H1 (cell line): Measurements from ENCODE around the gene MMS22L. TPM values are rescaled to one million over a fixed set of nuclear protein-coding genes. Genes with fewer than 3 reads are reported as not detected.

Experiments used
- CTCF ChIA-PET: fragments of 300-600 bp; sonication (Branson Sonifier 250); formaldehyde crosslinking; loops from one replicate; lab custom pipeline; 2021; ENCODE audit not compliant: partially characterized antibody; lab: Charles Lee
- POLR2A ChIA-PET: fragments of 300-600 bp; sonication (Branson Sonifier 250); formaldehyde crosslinking; loops from one replicate; lab custom pipeline; 2021; ENCODE audit warnings: inconsistent platforms; ENCODE audit not compliant: partially characterized antibody; lab: Charles Lee
- DNase-seq, 2 experiments: peaks; one replicate each; pipeline versions ENCODE4 v3.0.0 to v3.0.0-alpha.2; 2010 to 2022; ENCODE audit warnings: low spot score in 2 of 2, low read depth in 1 of 2, mixed read lengths in 1 of 2
- FAIRE-seq: peaks from 2 replicates; lab custom pipeline; 2011; peaks lifted over from hg19 to GRCh38; lab: Jason Lieb, UNC
- H2AFZ ChIP-seq: 2 replicates; pipeline ENCODE4 v1.8.1; 2012; ENCODE audit warnings: low read length, inconsistent platforms
- H2AK5ac ChIP-seq: 2 replicates; pipeline ENCODE4 v1.6.1; 2013; ENCODE audit warnings: low read depth, low read length
- H2BK120ac ChIP-seq: replicated peaks from 2 replicates; pipeline ENCODE3; 2013; ENCODE audit warnings: low read depth, low read length, inconsistent platforms
- H2BK12ac ChIP-seq: 2 replicates; pipeline ENCODE4 v1.6.1; 2013; ENCODE audit warnings: low read depth, low read length
- H2BK15ac ChIP-seq: 2 replicates; pipeline ENCODE4 v1.6.1; 2013; ENCODE audit warnings: low read length
- H2BK20ac ChIP-seq: 2 replicates; pipeline ENCODE4 v1.6.1; 2013; ENCODE audit warnings: low read length
- H2BK5ac ChIP-seq: 2 replicates; pipeline ENCODE4 v1.6.1; 2013; ENCODE audit warnings: low read depth, low read length
- H3K14ac ChIP-seq: 2 replicates; pipeline ENCODE4 v1.6.1; 2013; ENCODE audit warnings: inconsistent platforms; ENCODE audit not compliant: insufficient read length
- H3K18ac ChIP-seq: 2 replicates; pipeline ENCODE4 v1.6.1; 2013; ENCODE audit warnings: low read length; ENCODE audit errors: extremely low read depth
- H3K23ac ChIP-seq: 2 replicates; pipeline ENCODE4 v1.6.1; 2013; ENCODE audit warnings: inconsistent platforms; ENCODE audit not compliant: insufficient read length
- H3K23me2 ChIP-seq: 2 replicates; pipeline ENCODE4 v1.6.1; 2013; ENCODE audit warnings: low read depth, low read length
- H3K27ac ChIP-seq: 2 replicates; pipeline ENCODE4 v1.6.1; 2011; ENCODE audit warnings: low read depth, low read length, inconsistent platforms
- H3K27me3 ChIP-seq, 4 experiments: replicated peaks in 1 of 4; 1 replicate in 1 of 4; 2 replicates in 3 of 4; pipeline versions ENCODE4 v1.6.1 to v1.8.1; 2011 to 2013; ENCODE audit warnings: low read length in 3 of 4, mild to moderate bottlenecking in 3 of 4, inconsistent platforms in 2 of 4, mixed read lengths in 2 of 4, moderate library complexity in 1 of 4; ENCODE audit not compliant: control insufficient read depth in 3 of 4, insufficient read depth in 3 of 4; ENCODE audit errors: extremely low read depth in 1 of 4
- H3K36me3 ChIP-seq, 4 experiments: 2 replicates each; pipeline versions ENCODE4 v1.6.1 to v1.8.1; 2011 to 2013; ENCODE audit warnings: mild to moderate bottlenecking in 4 of 4, low read length in 3 of 4, moderate library complexity in 2 of 4, control low read depth in 1 of 4, inconsistent platforms in 1 of 4; ENCODE audit not compliant: insufficient read depth in 4 of 4, control insufficient read depth in 2 of 4
- H3K4ac ChIP-seq: replicated peaks from 2 replicates; pipeline ENCODE3; 2013; ENCODE audit warnings: low read length, low read depth, mixed read lengths, inconsistent platforms; ENCODE audit not compliant: insufficient read length
- H3K4me1 ChIP-seq, 4 experiments: replicated peaks in 1 of 4; 1 replicate in 1 of 4; 2 replicates in 3 of 4; pipeline versions ENCODE4 v1.6.1 to v1.8.1; 2011 to 2013; ENCODE audit warnings: low read length in 3 of 4, inconsistent platforms in 2 of 4, mixed read lengths in 1 of 4; ENCODE audit not compliant: insufficient read depth in 4 of 4, control insufficient read depth in 3 of 4
- H3K4me2 ChIP-seq, 2 experiments: 2 replicates each; pipeline versions ENCODE4 v1.6.1 to v1.8.1; 2011 to 2013; ENCODE audit warnings: low read depth in 2 of 2, low read length in 2 of 2, control low read depth in 1 of 2, inconsistent platforms in 1 of 2, mild to moderate bottlenecking in 1 of 2; ENCODE audit not compliant: insufficient read depth in 1 of 2
- H3K4me3 ChIP-seq, 4 experiments: fragments of 200-600, 300-600 bp in 1 of 4; sonication (generic), shearing (Covaris generic), sonication (Bioruptor Twin) in 1 of 4; 2 replicates each; pipeline versions ENCODE4 v1.5.1 to v1.8.1; 2011 to 2016; ENCODE audit warnings: low read length in 4 of 4, low read depth in 3 of 4, control low read depth in 2 of 4, inconsistent platforms in 2 of 4, mild to moderate bottlenecking in 2 of 4, mixed read lengths in 1 of 4, moderate library complexity in 1 of 4; ENCODE audit not compliant: insufficient read depth in 2 of 4; ENCODE audit errors: extremely low read depth in 1 of 4
- H3K56ac ChIP-seq: replicated peaks from 2 replicates; pipeline ENCODE3; 2013; ENCODE audit warnings: low read depth, mild to moderate bottlenecking, mixed read lengths, low read length, inconsistent platforms; ENCODE audit not compliant: insufficient read length
- H3K79me1 ChIP-seq: 2 replicates; pipeline ENCODE4 v1.6.1; 2013; ENCODE audit warnings: low read depth, low read length, control low read depth
- H3K79me2 ChIP-seq, 2 experiments: 2 replicates each; pipeline versions ENCODE4 v1.6.1 to v1.8.1; 2012 to 2013; ENCODE audit warnings: low read length in 2 of 2, mild to moderate bottlenecking in 2 of 2, inconsistent platforms in 1 of 2; ENCODE audit not compliant: insufficient read depth in 2 of 2, control insufficient read depth in 1 of 2
- H3K9ac ChIP-seq, 4 experiments: replicated peaks in 1 of 4; 1 replicate in 1 of 4; 2 replicates in 3 of 4; pipeline versions ENCODE4 v1.6.1 to v1.8.1; 2011 to 2013; ENCODE audit warnings: low read depth in 3 of 4, low read length in 3 of 4, control low read depth in 2 of 4, mild to moderate bottlenecking in 2 of 4, moderate library complexity in 2 of 4, inconsistent platforms in 1 of 4; ENCODE audit errors: extremely low read depth in 1 of 4
- H3K9me3 ChIP-seq, 2 experiments: 2 replicates each; pipeline versions ENCODE4 v1.6.1 to v1.8.1; 2012 to 2013; ENCODE audit warnings: mild to moderate bottlenecking in 2 of 2, moderate library complexity in 2 of 2, control low read depth in 1 of 2, inconsistent platforms in 1 of 2, low read depth in 1 of 2, low read length in 1 of 2, mixed read lengths in 1 of 2; ENCODE audit not compliant: insufficient read depth in 2 of 2
- H4K20me1 ChIP-seq, 2 experiments: replicated peaks in 1 of 2; 2 replicates each; pipeline versions ENCODE3 to v1.8.1; 2011 to 2013; ENCODE audit warnings: inconsistent platforms in 2 of 2, low read length in 2 of 2, mild to moderate bottlenecking in 1 of 2; ENCODE audit not compliant: insufficient read depth in 2 of 2, control insufficient read depth in 1 of 2
- H4K5ac ChIP-seq: 2 replicates; pipeline ENCODE4 v1.6.1; 2013; ENCODE audit warnings: low read length, low read depth, mixed read lengths, inconsistent platforms; ENCODE audit not compliant: insufficient read length
- H4K8ac ChIP-seq: 2 replicates; pipeline ENCODE4 v1.8.0; 2013; ENCODE audit warnings: mild to moderate bottlenecking, moderate library complexity, low read length, inconsistent platforms; ENCODE audit not compliant: insufficient read depth; ENCODE audit errors: extremely low read depth
- H4K91ac ChIP-seq: replicated peaks from 2 replicates; pipeline ENCODE3; 2013; ENCODE audit warnings: low read length, mixed read lengths, inconsistent platforms; ENCODE audit not compliant: insufficient read length
- CEBPB ChIP-seq: IDR thresholded peaks from 2 replicates; pipeline ENCODE4 v1.6.1; 2012; ENCODE audit warnings: low read depth, low read length
- CHD1 ChIP-seq: IDR thresholded peaks from 2 replicates; pipeline ENCODE4 v1.6.1; 2012; ENCODE audit warnings: low read depth, low read length, improper control_type of control experiment
- MAX ChIP-seq: IDR thresholded peaks from 2 replicates; pipeline ENCODE4 v1.6.1; 2012; ENCODE audit warnings: inconsistent platforms
- RNF2 ChIP-seq: fragments of 200-900, 300-1000 bp; sonication (generic); IDR thresholded peaks from 2 replicates; pipeline ENCODE4 v1.7.1; 2016; ENCODE audit warnings: borderline replicate concordance, low read depth, mild to moderate bottlenecking, antibody characterized with exemption, low read length; ENCODE audit not compliant: poor library complexity, severe bottlenecking; ENCODE audit errors: missing control alignments
- SAP30 ChIP-seq: fragments of 300-600 bp; sonication (generic); IDR thresholded peaks from 2 replicates; pipeline ENCODE4 v1.7.1; 2012; ENCODE audit warnings: low read length, moderate library complexity, mild to moderate bottlenecking, inconsistent platforms; ENCODE audit not compliant: insufficient read depth, insufficient replicate concordance
- WGBS, 2 experiments: shearing (Covaris generic) in 1 of 2; methylation state at CpG; one replicate each; pipeline versions ENCODE4 v1.1.6 to v1.1.7; 2013 to 2015; ENCODE audit warnings: low lambda C conversion rate in 2 of 2, mixed read lengths in 2 of 2, inconsistent platforms in 1 of 2, low coverage in 1 of 2, missing lambda C conversion rate in 1 of 2; ENCODE audit not compliant: insufficient replicate concordance in 2 of 2, insufficient coverage in 1 of 2, insufficient read length in 1 of 2; ENCODE audit errors: extremely low coverage in 1 of 2, missing lambda C conversion rate in 1 of 2; 5-methylcytosine and 5-hydroxymethylcytosine counted together
- polyA plus RNA-seq, 7 experiments: library from polyadenylated mRNA; depleted of rRNA in 3 of 7; stranded (reverse) in 5 of 7; unstranded in 2 of 7; fragments of >200 nt in 5 of 7; fragments of 200-250 nt in 2 of 7; gene quantifications; 1 replicate in 5 of 7; 2 replicates in 1 of 7; 4 replicates in 1 of 7; pipeline versions ENCODE4 v1.2.1 to v1.2.3, GENCODE V29; 2011 to 2013; ENCODE audit warnings: missing spikeins in 2 of 7, mixed read lengths in 2 of 7
- total RNA-seq: library from RNA; stranded (reverse); fragmentation: NEBNext Ultra II Directional; extraction: Animal tissue kit (Norgen Biotek cat#: 25700); gene quantifications from 2 replicates; pipeline ENCODE4 v1.2.1, GENCODE V29; 2021

MMS22L gene
- total and polyA plus RNA-seq, 2 of the 8 experiments (the other 6 are each of a cell fraction or from before 2014, with no cell fraction given) = 11.1 to 32.6 TPM

- no peak overlapping the region for H3K4ac ChIP-seq
- no peak overlapping the region for H3K4me2 ChIP-seq
- no peak overlapping the region for H2AFZ ChIP-seq
- ChIA-PET CTCF (no interaction called here), POLR2A (no interaction called here)
- H3K9me3 ChIP-seq = no peaks in the 10 kb centered on the region
- no peak overlapping the region for H3K9ac ChIP-seq
- no peak overlapping the region for H3K14ac ChIP-seq
- H2BK120ac ChIP-seq = no peak overlapping the region
- H3K27me3 ChIP-seq = no peaks in the 10 kb centered on the region
- DNase-seq (no peak), FAIRE-seq (no peak)
- no peak overlapping the region for H3K18ac ChIP-seq
- H2AK5ac ChIP-seq = no peak overlapping the region
- H3K4me3 ChIP-seq = no peak overlapping the region
- H3K27ac ChIP-seq = no peak overlapping the region
- no peaks in the 10 kb centered on the region for H4K20me1 ChIP-seq
- 92% methylated on average over 1 of the region's 1 CpG; no CpG with 5 or more reads in 1 of the 2 experiments for WGBS, 2 experiments
- H3K79me2 ChIP-seq = no peaks in the 10 kb centered on the region
- H3K56ac ChIP-seq = no peak overlapping the region
- H2BK12ac ChIP-seq = no peak overlapping the region
- H3K36me3 ChIP-seq = no peaks in the 10 kb centered on the region
- H3K23me2 ChIP-seq = no peaks in the 10 kb centered on the region
- no peaks in the 10 kb centered on the region for H3K4me1 ChIP-seq
- H3K79me1 ChIP-seq = no peaks in the 10 kb centered on the region
- H4K5ac ChIP-seq = no peak overlapping the region
- H4K8ac ChIP-seq = no peak overlapping the region
- no peak overlapping the region for H3K23ac ChIP-seq
- no peak overlapping the region for H2BK5ac ChIP-seq
- no peak overlapping the region for H4K91ac ChIP-seq
- no peak overlapping the region for H2BK15ac ChIP-seq
- no peak overlapping the region for H2BK20ac ChIP-seq
- TF ChIP-seq CEBPB (no peak), CHD1 (no peak), MAX (no peak), RNF2 (no peak), SAP30 (no peak)
Measured at GRCh38 chr6:97113170-97113569, 169.8 kb downstream of the MMS22L start.
